GM19328 (cell line): ENCODE results near the gene TRIM14.
"Not testable (repeated sequence)": the region's sequence is repeated elsewhere in the genome, so short reads cannot be mapped to it uniquely, and the experiment has no call there.

ENCODE experiments used
- ATAC-seq: cut with Tn5 transposase; IDR thresholded peaks from one replicate; pipeline ENCODE4 v1.9.1; 2021; ENCODE audit warnings: mild to moderate bottlenecking, moderate library complexity; ENCODE audit not compliant: unreplicated experiment

TRIM14 gene

DNA sequence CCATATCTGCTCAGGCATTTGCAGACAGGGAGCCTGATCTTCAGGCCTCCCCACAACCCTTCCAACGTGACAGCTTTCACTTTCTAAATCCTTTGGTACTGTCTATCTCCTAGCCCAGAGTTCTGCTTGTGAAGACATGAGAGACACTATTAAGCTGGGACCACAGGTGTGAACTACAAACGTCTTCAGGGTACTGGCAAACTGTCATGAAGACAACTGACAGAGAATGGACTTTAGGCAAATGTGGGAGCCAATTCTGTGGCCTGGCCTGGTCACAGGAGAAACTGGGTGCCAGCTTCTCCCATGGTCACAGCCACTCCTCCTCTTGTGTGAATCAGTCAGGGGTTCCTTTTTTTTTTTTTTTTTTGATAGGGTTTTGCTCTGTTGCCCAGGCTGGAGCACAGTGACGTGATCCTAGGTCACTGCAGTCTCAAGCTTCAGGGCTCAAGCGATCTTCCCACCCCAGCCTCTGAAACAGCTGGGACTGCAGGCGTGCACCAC, 10.4 kb downstream of the TRIM14 start:
- no peak for ATAC-seq

DNA sequence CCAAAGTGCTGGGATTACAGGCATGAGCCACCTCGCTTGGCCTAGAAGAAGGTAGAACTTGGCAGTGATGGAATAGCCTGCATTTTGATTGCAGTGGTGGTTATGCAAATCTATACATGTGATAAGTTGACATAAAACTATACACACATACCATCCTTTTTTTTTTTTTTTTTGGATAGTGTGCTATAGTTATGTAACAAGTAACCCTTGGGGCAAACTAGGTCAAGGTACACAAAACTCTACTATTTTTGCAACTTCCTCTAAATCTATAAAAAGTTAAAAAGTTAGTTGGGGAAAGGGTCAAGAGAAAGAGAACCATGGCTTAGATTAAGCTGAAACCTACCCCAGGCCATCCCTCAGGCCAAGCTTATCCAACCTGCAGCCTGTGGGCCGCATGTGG, 11.1 kb downstream of the TRIM14 start:
- ATAC-seq = no peak

DNA sequence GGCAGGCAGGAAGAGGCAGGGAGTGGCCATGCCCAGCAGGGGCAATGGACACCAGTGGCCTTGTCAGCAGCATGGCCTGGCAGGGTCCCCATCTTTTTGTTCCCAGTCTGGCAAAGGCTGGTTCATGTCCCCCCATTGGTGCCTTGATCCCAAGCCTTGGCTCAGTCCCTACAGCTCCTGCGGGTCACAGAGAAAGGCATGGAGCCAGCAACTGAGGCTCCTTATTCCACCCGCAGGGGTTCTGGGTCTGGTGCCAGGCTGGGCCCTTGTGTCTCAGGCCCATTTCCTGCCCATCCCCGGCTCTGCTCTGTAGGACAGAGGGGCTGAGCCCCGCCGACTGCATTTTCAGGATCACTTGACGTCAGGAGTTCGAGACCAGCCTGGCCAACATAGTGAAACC, 14.0 kb downstream of the TRIM14 start:
- ATAC-seq = no peak

- no peak for ATAC-seq
Observed at GRCh38 chr9:98104445-98104881, 14.6 kb downstream of the TRIM14 start.

GRCh38 chr9:98101868-98102273, 17.2 kb downstream of the TRIM14 start:
- peak; percentile 94 for ATAC-seq

DNA sequence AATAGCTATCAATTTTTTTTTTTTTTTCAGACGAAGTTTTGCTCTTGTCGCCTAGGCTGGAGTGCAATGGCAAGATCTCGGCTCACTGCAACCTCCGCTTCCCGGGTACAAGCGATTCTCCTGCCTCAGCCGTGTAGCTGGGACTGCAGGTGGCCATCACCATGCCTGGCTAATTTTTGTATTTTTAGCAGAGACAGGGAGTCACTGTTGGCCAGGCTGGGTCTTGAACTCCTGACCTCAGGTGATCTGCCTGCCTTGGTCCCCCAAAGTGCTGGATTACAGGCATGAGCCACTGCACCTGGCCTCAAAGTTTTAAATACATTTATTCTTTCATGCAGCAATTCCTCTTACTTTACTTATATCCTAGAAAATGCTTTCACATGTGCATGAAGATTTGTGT, 17.6 kb downstream of the TRIM14 start:
- ATAC-seq = no peak

DNA sequence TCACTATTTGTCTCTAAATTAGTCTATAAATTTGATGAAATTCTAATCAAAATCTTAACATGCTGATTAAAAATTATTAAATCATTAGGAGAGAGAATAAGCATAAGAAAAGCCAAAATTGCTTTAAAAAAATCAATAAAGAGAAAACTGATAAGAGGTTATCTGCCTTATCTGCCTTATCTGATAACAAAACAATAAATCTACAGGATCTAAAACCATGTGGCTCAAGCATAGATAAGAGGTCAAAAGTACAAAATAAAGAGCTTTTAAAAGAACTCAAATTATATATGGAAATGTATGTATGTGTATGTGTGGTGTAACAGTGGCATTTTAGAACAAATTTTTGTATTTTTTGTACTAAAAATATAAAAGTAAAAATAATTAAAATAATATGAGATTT, 18.6 kb downstream of the TRIM14 start:
- no peak for ATAC-seq

DNA sequence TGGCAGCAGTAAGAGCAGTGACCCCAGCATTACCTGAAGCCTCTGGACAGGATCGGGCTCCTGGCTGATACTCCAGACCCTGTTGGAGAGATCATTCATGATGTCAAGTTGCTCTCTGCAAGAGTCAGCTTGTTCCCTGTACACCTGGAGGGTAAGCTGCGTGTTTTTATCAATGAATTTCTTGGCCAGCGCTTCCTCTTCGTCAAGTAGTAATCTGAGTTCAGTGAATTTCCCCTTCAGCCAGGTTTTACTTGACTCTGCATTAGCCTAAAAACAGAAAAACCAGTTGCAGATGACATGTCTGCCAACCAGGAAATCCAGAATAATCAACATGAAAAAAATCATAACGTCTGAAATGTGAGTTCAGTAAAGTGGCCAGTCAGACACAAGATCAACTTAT, 19.1 kb downstream of the TRIM14 start:
- ATAC-seq = no peak

DNA sequence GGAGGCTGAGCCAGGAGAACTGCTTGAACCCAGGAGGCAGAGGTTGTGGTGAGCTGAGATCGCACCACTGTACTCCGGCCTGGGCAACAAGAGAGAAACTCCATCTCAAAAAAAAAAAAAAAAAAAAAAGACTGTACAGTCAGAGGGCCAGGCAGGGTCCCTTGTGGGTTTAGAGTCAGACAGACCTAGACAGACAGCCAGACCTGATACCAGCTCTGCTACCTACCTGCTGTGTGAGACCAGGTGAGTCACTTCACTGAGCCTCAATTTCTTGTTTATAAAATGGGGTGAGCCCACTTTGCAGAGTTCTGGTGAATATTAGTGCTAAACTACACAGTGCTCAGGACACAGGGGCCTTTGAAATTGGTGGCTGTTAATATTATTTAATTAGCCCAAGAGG, 19.7 kb downstream of the TRIM14 start:
- no peak for ATAC-seq

DNA sequence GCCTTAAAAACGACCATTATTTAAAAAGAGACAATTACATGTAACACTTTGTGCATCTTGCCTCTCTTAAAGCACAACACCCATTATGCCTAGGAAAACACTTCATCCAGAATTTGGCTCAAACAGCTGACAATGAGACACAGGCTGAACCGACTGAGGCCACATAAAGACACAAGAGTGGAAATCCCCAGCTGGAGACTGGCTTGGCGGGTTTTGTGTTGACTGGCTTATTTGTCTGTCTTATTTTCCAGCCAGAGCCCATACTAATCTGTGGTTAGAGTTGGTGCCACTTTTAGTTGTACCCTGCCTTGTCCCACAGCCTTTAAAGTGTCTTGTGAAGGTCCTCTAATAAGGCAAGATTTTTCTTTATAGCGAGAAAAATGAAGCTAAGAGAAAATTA, 21.2 kb downstream of the TRIM14 start:
- no peak for ATAC-seq

DNA sequence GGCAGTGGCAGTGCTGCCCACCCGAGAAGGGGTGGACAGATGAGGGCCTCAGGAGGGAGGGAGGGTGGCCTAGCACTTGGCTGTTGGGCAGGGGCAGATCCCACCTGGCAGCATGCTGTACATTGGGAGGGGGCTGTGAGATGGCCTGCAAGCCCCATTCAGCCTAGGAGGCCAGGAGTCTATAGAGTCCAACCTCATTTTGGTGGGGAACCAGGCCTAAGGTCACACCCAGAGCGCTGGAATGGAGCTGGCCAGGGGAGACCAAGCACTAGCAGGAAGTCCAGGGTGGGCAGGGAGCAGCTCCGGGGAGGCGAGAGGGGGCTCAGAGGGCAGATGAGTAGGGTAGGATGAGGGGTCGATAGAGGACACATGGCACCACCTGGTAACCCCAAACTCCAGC, 22.9 kb downstream of the TRIM14 start:
- no peak for ATAC-seq

DNA sequence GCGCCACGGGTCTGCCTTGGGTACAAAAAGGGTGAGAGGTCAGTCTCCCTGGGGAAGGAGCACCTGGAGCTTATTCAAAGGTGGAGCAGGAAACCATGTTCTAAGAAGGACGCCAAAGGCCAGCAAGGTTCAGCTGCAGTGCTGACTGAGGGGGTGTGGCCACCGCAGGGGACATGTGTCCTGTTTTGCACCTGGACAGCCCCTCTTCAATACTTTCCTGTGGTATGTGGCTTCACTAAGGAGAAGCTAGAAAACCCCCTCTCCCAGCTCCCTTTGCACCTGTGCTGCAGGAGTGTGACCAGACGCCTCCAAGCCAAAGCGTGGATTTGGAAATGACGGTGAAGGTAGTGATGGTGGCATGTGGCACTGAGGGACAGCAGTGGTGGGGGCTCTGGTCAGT, 23.6 kb downstream of the TRIM14 start:
- ATAC-seq = no peak

DNA sequence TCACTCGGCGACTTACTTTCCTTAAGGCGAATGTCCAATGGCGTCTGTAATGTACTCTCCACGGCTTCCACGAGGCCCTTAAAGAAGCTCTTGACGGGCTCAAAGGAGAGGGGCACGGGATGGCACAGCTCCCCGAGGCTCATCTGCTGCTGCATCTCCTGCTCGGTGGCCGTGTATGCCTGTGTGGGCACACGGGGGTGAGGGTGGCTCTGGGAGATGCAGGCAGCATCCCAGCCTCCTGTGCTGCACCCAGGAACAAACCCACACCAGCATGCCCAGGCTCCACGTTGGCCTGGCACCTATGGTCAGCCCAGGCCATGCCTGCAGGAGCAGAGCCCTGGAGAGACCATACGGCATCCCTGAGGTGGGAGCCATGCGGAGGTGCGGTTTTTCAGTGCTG, 24.2 kb downstream of the TRIM14 start:
- ATAC-seq = no peak

- no peak for ATAC-seq
Observed at GRCh38 chr9:98094316-98094715, 24.7 kb downstream of the TRIM14 start.

DNA sequence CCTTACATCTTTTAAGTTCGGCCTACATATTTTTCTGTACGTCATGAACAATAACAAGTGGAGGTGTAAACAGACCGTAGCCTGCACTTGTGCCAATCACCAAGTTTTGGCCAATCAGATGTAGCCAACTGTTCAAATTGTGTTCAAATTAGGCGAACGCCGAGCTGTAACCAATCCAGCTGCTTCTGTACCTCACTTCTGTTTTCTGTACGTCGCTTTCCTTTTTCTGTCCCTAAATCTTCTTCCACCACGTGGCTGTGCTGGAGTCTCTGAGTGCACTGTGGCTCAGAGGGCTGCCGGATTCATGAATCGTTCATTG, 26.4 kb downstream of the TRIM14 start:
- ATAC-seq = no peak

- ATAC-seq = no peak
Observed at GRCh38 chr9:98091735-98092612, 27.0 kb downstream of the TRIM14 start.

DNA sequence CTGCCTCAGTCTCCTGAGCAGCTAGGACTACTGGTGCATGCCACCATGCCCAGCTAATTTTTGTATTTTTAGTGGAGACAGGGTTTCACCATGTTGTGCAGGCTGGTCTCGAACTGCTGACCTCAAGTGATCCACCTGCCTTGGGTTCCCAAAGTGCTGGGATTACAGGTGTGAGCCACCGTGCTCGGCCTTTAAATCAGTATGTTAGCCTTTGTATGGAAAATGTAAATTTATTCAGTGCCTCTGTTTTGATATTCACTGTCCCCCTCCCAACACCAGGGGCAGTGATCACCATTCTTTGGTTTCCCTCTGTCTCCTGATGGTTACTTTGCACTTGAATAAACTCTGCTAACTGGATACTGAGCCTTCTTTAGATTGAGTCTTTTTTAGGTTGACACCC, 28.3 kb downstream of the TRIM14 start:
- not testable (repeated sequence) for ATAC-seq

DNA sequence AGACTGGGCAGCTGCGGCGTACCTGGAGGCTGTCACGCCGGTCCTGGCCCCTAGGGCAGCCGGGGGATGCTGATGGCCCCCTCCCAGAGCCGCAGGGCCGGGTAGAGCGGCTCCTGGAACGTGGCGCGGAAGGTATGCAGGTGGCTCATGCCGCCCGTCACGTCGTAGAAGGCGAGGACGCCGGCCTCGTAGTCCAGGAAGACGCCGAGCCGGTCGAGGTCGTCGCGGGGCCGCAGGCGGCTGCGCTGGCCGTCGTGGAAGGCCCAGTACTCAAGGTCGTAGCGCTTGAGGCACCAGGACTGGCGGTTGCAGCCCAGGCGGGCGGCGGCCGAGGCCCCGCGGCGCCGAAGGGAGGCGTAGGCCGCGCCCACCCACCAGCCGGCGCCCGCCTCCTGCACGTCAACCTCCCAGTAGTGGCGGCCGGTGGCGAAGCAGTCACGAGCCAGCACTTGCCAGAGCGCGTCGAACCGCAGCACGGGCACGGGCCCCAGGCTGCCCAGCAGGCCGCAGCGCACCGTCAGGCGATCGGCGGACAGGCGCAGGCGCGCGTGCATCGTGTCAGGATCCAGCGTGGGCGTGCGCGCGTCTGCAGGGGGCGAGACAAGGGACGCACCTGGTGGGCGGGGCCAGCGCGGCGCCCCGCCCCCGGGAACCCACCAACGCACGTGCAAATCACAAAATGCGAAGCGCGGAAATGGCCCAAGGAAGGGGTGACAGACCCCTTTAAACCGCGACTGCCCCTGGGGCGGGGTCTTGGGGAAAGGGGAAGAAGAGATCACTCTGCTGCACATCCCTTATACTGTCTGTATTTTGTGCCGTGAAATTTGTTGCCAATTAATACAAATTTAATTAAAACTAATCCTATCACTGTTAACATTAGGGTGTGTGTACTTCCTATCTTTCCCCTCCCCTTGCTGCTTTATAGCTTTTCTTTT, 31.3 kb downstream of the TRIM14 start:
- no peak for ATAC-seq

GRCh38 chr9:98086461-98086860, 32.6 kb downstream of the TRIM14 start:
- ATAC-seq = no peak

DNA sequence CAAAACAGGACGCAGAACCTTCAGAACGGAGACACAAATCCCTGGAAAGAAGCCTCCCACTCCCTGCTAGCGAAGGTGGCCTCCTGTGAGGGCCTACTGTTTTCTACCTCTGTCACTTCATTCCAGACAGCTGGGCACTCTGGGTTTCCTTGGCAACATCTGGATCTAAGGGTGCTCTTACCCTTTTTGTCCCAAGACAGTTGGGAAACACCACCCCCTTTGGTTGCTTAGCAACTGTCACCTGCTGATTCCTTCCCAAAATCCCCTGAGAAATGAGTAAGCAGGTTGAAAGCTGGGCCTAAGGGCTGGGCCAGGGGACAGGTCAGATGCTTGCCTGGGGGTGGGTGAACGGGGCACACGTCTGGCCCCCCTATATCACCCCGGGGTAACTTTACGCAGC, 33.1 kb downstream of the TRIM14 start:
- no peak for ATAC-seq

GRCh38 chr9:98085058-98085457, 34.0 kb downstream of the TRIM14 start:
- ATAC-seq = no peak

GRCh38 chr9:98084396-98084795, 34.6 kb downstream of the TRIM14 start:
- no peak for ATAC-seq
